Muscle of leg (tissue), 11 donors: ENCODE data around the gene COL5A1. TPM values are rescaled to one million over a fixed set of nuclear protein-coding genes. Genes with fewer than 3 reads are reported as not detected.
A peak's percentile ranks its signal among the peaks of the same experiment; 100 is the strongest.
"Not testable (repeated sequence)": the region's sequence is repeated elsewhere in the genome, so short reads cannot be mapped to it uniquely, and the experiment has no call there.

Experiments
- DNase-seq: peaks from one replicate; pipeline ENCODE4 v3.0.0; 2013
- H3K27ac ChIP-seq: one replicate; pipeline ENCODE4 v1.5.1; 2013; ENCODE audit warnings: mild to moderate bottlenecking, low read length, control low read depth
- H3K27me3 ChIP-seq: one replicate; pipeline ENCODE4 v1.6.1; 2013; ENCODE audit warnings: low read length; ENCODE audit not compliant: control insufficient read depth, insufficient read depth
- H3K36me3 ChIP-seq: one replicate; pipeline ENCODE4 v1.6.1; 2013; ENCODE audit warnings: low read length; ENCODE audit not compliant: control insufficient read depth, insufficient read depth
- H3K4me1 ChIP-seq: one replicate; pipeline ENCODE4 v1.6.1; 2013; ENCODE audit warnings: low read length; ENCODE audit not compliant: control insufficient read depth, insufficient read depth
- H3K4me3 ChIP-seq: one replicate; pipeline ENCODE4 v1.5.1; 2013; ENCODE audit warnings: low read length, control low read depth
- H3K9me3 ChIP-seq: replicated peaks from 2 replicates; pipeline ENCODE4 v1.6.1; 2013; ENCODE audit warnings: low read depth, low read length; ENCODE audit not compliant: control insufficient read depth
- WGBS: methylation state at CpG from one replicate; pipeline ENCODE4 v1.1.5; 2013; ENCODE audit warnings: missing lambda C conversion rate; ENCODE audit not compliant: insufficient coverage; 5-methylcytosine and 5-hydroxymethylcytosine counted together
- polyA plus RNA-seq, 8 donors: library from polyadenylated mRNA; unstranded; fragments of 120-200 nt; gene quantifications; one replicate each; pipeline versions ENCODE4 v1.2.1 to v1.2.3, GENCODE V29; 2013; ENCODE audit warnings: inconsistent platforms in 1 of 8, low replicate concordance in 1 of 8; ENCODE audit not compliant: insufficient read length in 8 of 8, insufficient read depth in 1 of 8
- total RNA-seq: library from RNA; stranded (reverse); fragments of 120-200 nt; gene quantifications from one replicate; pipeline ENCODE4 v1.2.4, GENCODE V29; 2013

COL5A1 gene
- total and polyA plus RNA-seq, 9 donors, result 293 to 921 (median 564) TPM

DNA sequence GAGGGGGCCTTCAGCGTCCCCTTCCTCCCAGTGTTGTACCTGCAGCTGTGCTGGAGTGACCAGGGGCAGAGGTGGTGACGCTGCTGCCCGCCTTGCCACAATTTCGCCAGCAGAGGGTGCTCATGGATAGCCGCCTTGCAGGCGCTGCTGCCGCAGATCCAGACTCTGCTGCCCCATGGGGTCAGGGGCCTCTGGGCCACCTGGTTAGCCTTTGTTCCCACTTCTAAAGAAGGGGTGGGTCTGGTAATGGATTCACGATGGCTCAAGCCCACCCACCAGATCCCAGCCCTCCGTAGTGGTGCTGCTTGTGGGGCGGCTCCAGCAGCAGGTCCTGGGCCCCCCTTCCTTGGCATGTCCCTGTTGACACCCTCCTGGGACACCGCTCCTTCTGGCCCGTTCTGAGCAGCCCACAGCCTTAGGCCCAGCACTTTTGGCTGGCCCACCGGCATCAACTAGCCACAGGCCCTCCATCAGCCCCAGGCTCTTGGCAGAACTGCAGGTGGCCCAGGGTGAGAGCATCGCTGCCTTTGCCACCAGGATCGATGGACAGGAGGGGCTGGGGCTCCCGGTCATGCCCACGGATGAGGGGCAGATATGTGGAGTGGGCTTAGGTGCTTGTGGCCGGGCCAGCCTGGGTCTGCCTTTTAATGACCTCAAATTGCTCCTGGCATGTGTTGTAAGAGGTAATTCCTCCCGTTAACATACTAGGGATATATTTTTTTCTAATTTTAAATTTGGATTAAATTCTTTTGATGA is 57.2 kb downstream of the COL5A1 start:
- peak; percentile 68 for DNase-seq

DNA sequence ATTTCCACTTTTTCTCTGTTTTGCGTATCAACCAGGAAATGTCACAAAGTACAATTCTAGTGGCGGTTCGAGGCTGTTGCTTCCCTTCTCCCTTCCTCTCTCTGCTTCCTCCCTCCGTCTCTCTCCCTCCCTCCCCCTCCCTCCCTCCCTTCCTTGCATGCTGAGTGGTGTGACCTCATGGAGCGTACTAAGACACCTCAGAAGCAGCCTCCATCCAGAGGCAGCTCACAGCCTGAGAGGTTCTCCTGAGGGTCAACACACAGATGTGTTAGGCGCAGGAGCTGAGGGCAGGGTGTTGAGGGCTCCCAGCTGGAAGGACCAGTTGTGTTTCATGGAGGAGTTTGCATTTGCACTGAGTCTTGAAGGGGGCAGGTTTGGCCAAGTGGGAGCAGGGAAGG is 57.7 kb downstream of the COL5A1 start:
- WGBS, result 49% methylated on average over 3 of the region's 6 CpGs
- no peak for DNase-seq

More for the DNA sequence above, 57.2 kb downstream of the COL5A1 start:
- H3K4me1 ChIP-seq, result peaks cover 26% of the 10 kb centered on the region
- H3K27me3 ChIP-seq, result no peaks in the 10 kb centered on the region
- no peak overlapping the region for H3K4me3 ChIP-seq
- peaks cover 57% of the 10 kb centered on the region for H3K36me3 ChIP-seq
- no peak overlapping the region for H3K27ac ChIP-seq
- no peaks in the 10 kb centered on the region for H3K9me3 ChIP-seq
- WGBS, result 28% methylated on average over 14 of the region's 19 CpGs

DNA sequence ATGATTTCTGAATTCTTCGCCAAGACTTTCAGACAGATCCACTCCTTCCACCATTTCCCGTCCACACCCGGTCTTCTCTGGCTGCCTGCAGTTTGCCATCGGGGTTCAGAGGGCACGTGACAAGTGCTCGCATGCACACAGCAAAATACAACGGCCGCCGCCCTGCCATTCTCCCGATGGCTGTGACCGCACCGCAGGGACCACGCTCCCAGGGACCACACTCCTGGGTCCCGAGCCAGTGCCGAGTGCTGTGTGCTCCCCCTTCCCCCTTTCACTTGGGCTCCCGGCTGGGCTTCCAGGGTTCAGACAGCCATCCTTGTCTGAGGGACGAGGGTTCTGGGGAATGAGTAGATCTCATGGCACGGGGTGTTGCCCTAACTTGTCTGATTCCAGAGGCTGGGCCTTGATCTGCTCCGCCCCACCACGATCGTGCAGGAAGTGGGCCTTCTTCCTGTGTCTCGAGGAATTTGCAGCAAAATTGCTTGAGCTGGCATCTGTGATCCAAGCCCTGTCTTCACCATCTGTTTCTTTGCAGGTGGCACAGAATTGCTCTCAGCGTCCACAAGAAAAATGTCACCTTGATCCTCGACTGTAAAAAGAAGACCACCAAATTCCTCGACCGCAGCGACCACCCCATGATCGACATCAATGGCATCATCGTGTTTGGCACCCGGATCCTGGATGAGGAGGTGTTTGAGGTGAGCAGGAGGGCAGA is 59.2 kb downstream of the COL5A1 start:
- Histone ChIP-seq H3K9me3 (no peaks in the 10 kb centered on the region), H3K4me3 (no peak overlapping the region), H3K27me3 (no peaks in the 10 kb centered on the region), H3K27ac (no peak overlapping the region), H3K36me3 (peaks cover 61% of the 10 kb centered on the region), H3K4me1 (peaks cover 37% of the 10 kb centered on the region)
- 83% methylated on average over 27 of the region's 30 CpGs for whole genome bisulfite sequencing
- no peak for DNase-seq

More for the DNA sequence above, 57.7 kb downstream of the COL5A1 start:
- Histone ChIP-seq H3K27ac (no peak overlapping the region), H3K9me3 (no peaks in the 10 kb centered on the region), H3K4me1 (peaks cover 24% of the 10 kb centered on the region), H3K27me3 (no peaks in the 10 kb centered on the region), H3K36me3 (peaks cover 56% of the 10 kb centered on the region), H3K4me3 (no peak overlapping the region)

DNA sequence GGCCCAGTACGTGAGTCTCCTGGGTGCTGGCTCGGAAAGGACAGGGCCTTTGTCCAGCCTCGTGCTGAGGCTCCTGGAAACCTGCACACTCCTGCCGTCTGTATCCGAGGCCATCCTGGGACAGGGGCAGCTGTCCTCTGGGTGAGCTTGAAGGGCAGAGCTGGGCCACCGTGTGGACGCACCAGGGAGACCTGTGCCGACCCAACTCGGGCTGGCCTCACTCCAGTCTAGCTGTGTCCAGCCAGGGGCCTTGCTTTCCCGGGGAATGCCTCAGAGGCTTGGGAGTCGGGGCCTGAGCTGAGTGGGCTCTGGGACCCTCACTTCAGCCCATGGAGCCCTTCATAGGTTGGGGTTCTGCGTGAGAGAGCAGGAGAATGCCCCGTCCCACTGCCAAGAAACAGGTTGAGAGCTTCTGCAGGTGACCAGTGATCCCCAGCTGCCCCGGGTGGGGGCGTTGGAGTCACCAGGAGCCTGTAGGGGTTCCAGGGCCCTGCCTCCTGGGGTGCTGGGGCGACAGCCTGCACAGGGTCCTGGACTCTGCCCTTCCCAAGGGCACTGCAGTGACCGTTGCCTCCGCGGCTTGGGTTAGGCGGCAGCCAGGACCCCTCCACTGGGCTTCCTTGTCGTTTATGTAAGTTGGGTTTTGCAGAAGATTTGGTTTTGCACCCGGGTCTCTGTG is 60.1 kb downstream of the COL5A1 start:
- Histone ChIP-seq H3K9me3 (no peaks in the 10 kb centered on the region), H3K27ac (no peak overlapping the region), H3K4me1 (peaks cover 47% of the 10 kb centered on the region), H3K36me3 (peaks cover 67% of the 10 kb centered on the region), H3K4me3 (no peak overlapping the region), H3K27me3 (no peaks in the 10 kb centered on the region)
- WGBS, result 78% methylated on average over 18 of the region's 22 CpGs
- no peak for DNase-seq

DNA sequence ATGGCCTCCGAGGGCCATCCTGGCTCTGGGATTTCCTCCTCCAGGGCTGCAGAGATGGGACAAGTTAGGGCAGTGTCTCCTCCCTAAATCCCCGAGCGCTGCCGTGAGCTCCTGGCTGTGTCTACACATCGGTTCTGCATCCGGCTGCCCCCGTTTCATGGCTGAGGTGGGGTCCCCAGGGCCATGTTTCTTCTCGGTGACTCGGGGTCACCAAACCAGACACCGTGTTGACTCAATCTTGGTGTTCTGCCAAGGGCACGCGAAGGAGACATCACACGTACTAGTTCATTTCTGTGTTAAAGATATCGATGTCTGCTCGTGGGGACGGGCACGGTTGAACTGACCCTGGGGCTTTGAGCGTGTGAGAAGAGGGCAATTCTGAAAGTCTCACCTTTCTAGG is 60.7 kb downstream of the COL5A1 start:
- Histone ChIP-seq H3K4me3 (no peak overlapping the region), H3K27ac (peak overlapping the region; percentile 13), H3K9me3 (no peaks in the 10 kb centered on the region), H3K36me3 (peaks cover 72% of the 10 kb centered on the region), H3K27me3 (no peaks in the 10 kb centered on the region), H3K4me1 (peaks cover 52% of the 10 kb centered on the region)
- 58% methylated on average over 18 of the region's 18 CpGs for WGBS
- DNase-seq, result no peak

DNA sequence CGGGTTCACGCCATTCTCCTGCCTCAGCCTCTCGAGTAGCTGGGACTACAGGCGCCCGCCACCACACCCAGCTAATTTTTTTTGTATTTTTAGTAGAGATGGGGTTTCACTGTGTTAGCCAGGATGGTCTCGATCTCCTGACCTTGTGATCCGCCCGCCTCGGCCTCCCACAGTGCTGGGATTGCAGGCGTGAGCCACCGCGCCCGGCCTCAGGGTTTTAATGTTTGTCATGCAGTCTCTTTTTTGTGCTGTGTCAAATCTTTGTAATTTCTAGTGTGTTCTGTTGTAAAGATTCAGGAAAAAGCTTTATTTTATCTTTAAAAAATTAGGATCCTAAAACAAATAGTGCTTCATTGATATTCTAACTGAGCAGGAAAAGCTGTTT is 62.1 kb downstream of the COL5A1 start:
- not testable (repeated sequence) for H3K4me3 ChIP-seq, H3K27me3 ChIP-seq, DNase-seq, H3K9me3 ChIP-seq
- peak overlapping the region; percentile 39 for H3K27ac ChIP-seq
- WGBS, result no CpG with 5 or more reads among the region's 13 CpGs
- H3K36me3 ChIP-seq, result peaks cover 81% of the 10 kb centered on the region
- H3K4me1 ChIP-seq, result peaks cover 59% of the 10 kb centered on the region

DNA sequence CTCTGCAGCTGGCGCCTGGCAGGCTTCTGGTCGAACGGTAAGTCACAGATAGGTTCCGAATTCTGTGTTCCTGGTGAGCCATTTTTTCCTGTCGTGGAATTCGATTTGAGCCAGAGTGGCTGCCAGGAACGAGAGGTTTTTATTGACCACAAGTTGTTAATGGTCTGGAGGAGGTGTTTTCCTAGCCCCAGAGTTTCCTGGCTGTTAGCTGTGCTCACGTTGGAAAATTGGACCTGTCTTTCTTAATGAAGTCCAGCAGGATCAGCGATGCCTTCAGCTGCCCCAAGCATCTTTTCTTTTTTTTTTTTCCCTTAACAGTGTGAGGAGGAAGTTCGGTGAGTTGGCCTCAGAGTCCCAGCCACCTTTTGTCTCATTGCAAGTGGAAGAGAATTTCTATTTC is 62.9 kb downstream of the COL5A1 start:
- peaks cover 64% of the 10 kb centered on the region for H3K4me1 ChIP-seq
- peaks cover 87% of the 10 kb centered on the region for H3K36me3 ChIP-seq
- peak overlapping the region; percentile 39 for H3K27ac ChIP-seq
- H3K27me3 ChIP-seq, result no peaks in the 10 kb centered on the region
- WGBS, result 19% methylated on average over 7 of the region's 10 CpGs
- no peaks in the 10 kb centered on the region for H3K9me3 ChIP-seq
- no peak overlapping the region for H3K4me3 ChIP-seq
- DNase-seq, result peak; percentile 93

DNA sequence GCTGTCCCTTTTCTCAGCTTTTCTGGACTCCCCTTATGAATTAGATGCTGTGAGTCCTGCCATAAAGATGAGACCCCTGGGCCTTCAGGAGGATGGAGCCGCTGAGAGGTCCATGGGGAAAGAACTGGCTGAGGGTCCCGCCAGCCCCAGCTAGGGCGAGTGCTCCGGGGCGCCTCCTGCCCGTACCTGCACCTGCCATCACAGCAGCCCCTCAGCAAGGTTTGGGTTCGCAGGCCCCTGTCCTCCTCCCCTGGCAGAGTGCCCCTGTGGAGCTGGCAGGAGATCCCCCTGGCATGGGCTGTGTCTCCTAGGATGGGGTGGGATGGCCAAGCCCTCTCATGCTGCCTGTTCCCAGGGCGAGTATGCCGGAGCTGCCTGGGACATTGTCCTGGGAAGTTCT is 64.2 kb downstream of the COL5A1 start:
- Histone ChIP-seq H3K4me3 (no peak overlapping the region), H3K9me3 (no peaks in the 10 kb centered on the region), H3K27ac (peak overlapping the region; percentile 91), H3K27me3 (no peaks in the 10 kb centered on the region), H3K4me1 (peaks cover 74% of the 10 kb centered on the region), H3K36me3 (peaks cover 81% of the 10 kb centered on the region)
- WGBS, result 67% methylated on average over 7 of the region's 9 CpGs
- no peak for DNase-seq

DNA sequence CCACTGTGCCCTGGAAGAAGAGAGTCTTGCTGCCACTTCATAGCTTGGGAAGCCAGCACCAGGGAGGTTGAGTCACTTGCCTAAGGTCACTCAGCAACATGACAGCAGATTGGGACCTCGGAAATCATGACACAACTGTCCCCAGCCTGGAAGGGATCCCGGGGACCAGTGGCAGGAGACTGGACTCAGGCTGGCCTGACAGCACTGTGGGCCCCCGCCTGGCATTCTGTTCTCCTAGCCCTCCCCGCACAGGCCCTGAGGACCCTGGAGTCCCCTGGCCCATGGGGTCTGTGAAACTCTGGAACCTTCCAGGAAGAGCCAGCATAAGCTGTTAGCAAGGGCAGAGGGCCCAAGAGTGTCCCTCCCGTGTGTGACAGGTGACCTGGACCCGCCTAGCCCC is 64.9 kb downstream of the COL5A1 start:
- H3K4me3 ChIP-seq, result no peak overlapping the region
- peaks cover 81% of the 10 kb centered on the region for H3K4me1 ChIP-seq
- H3K27ac ChIP-seq, result peak overlapping the region; percentile 91
- no peaks in the 10 kb centered on the region for H3K9me3 ChIP-seq
- no peak for DNase-seq
- no peaks in the 10 kb centered on the region for H3K27me3 ChIP-seq
- WGBS, result 56% methylated on average over 6 of the region's 6 CpGs
- H3K36me3 ChIP-seq, result peaks cover 79% of the 10 kb centered on the region

DNA sequence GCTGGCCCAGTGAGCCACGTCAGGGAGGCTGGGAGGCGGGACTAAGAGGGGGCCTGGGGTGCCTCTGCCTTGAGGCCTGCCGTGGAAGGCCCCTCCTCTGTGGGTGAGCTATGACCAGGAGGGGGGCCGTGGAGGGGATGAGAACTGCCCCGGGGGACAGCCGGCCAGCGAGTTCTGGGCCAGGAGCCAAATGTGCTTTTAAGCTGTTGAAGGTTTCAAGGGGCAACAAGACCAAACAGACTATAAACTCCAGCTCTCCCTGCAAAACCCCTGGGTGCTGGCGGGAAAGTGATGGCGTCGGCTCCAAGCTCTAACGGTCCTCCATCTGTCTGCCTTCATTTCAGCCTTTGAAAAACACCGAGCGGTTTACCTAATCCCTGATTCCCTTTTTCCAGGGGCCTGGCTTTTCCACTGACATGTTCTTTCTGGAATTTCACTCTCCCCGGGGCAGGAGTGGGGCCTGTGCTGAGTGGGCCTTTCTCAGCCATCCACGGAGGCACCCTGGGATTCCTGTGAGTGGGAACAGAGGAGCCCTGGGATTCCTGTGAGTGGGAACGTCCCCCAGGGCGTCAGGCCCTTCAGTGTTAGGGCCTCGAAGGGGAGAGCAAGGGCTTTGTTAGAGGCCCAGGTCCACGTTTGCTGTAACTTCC is 65.6 kb downstream of the COL5A1 start:
- Histone ChIP-seq H3K4me1 (peaks cover 82% of the 10 kb centered on the region), H3K36me3 (peaks cover 75% of the 10 kb centered on the region)
- WGBS, result 8% methylated on average over 13 of the region's 19 CpGs

More for the DNA sequence above, 65.6 kb downstream of the COL5A1 start:
- no peaks in the 10 kb centered on the region for H3K9me3 ChIP-seq
- DNase-seq, result peak; percentile 96
- peak overlapping the region; percentile 91 for H3K27ac ChIP-seq
- H3K4me3 ChIP-seq, result no peak overlapping the region
- no peaks in the 10 kb centered on the region for H3K27me3 ChIP-seq
